HG03439 (cell line): ENCODE results near the gene IKZF2.
A peak's percentile ranks its signal among the peaks of the same experiment; 100 is the strongest.
"Not testable (repeated sequence)": the region's sequence is repeated elsewhere in the genome, so short reads cannot be mapped to it uniquely, and the experiment has no call there.

ENCODE experiments used
- ATAC-seq: cut with Tn5 transposase; IDR thresholded peaks from one replicate; pipeline ENCODE4 v1.9.1; 2021; ENCODE audit warnings: mild to moderate bottlenecking, moderate library complexity; ENCODE audit not compliant: unreplicated experiment

Gene IKZF2

GRCh38 chr2:213057977-213058376 lies 93.4 kb downstream of the IKZF2 start:
- ATAC-seq = no peak

GRCh38 chr2:213046431-213046830 lies 105.0 kb downstream of the IKZF2 start:
- no peak for ATAC-seq

GRCh38 chr2:213043566-213043965 lies 107.8 kb downstream of the IKZF2 start:
- ATAC-seq = no peak

- ATAC-seq = no peak
Observed at GRCh38 chr2:213042262-213042661, 109.2 kb downstream of the IKZF2 start.

- ATAC-seq = no peak
Observed at GRCh38 chr2:213036836-213037235, 114.6 kb downstream of the IKZF2 start.

- ATAC-seq = no peak
Observed at GRCh38 chr2:213034585-213034984, 116.8 kb downstream of the IKZF2 start.

GRCh38 chr2:213032607-213033006 lies 118.8 kb downstream of the IKZF2 start:
- ATAC-seq = no peak

- peak; percentile 56 for ATAC-seq
Observed at GRCh38 chr2:213022987-213023386, 128.4 kb downstream of the IKZF2 start.

- ATAC-seq = peak; percentile 82
Observed at GRCh38 chr2:213021971-213022899, 129.2 kb downstream of the IKZF2 start.

GRCh38 chr2:213020913-213021312 lies 130.5 kb downstream of the IKZF2 start:
- ATAC-seq = not testable (repeated sequence)

GRCh38 chr2:213020268-213020667 lies 131.1 kb downstream of the IKZF2 start:
- ATAC-seq = no peak

- no peak for ATAC-seq
Observed at GRCh38 chr2:213019368-213019767, 132.0 kb downstream of the IKZF2 start.

GRCh38 chr2:213018340-213018901 lies 133.0 kb downstream of the IKZF2 start:
- ATAC-seq = no peak

- no peak for ATAC-seq
Observed at GRCh38 chr2:213017404-213017803, 134.0 kb downstream of the IKZF2 start.

- ATAC-seq = no peak
Observed at GRCh38 chr2:213016984-213017351, 134.4 kb downstream of the IKZF2 start.

- peak; percentile 29 for ATAC-seq
Observed at GRCh38 chr2:213016166-213016983, 135.0 kb downstream of the IKZF2 start.

- ATAC-seq = peak; percentile 89
Observed at GRCh38 chr2:213015387-213016165, 135.8 kb downstream of the IKZF2 start.

GRCh38 chr2:213013979-213014378 lies 137.4 kb downstream of the IKZF2 start:
- no peak for ATAC-seq

GRCh38 chr2:213011505-213011904 lies 139.9 kb downstream of the IKZF2 start:
- no peak for ATAC-seq

- no peak for ATAC-seq
Observed at GRCh38 chr2:213010106-213010779, 141.2 kb downstream of the IKZF2 start.
